GM19438 (cell line): ENCODE results near the gene IQCK.

ENCODE experiments used
- ATAC-seq: cut with Tn5 transposase; IDR thresholded peaks from one replicate; pipeline ENCODE4 v1.9.1; 2021; ENCODE audit warnings: low read depth; ENCODE audit not compliant: unreplicated experiment

Gene IQCK

DNA sequence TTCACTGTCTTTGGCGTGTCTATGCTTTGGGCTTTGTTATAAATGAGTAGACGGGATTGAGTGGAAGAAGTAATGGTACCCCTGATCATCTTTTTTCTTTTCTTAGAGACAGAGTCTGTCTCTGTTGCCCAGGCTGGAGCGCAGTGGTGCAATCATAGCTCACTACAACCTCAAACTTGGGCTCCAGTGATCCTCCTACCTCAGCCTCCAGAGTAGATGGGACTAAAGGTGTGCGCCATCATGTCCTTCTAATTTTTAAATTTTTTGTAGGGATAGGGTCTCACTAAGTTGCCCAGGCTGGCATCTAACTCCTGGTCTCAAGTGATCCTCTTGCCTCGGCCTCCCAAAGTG is 181.5 kb downstream of the IQCK start:
- ATAC-seq = no peak

DNA sequence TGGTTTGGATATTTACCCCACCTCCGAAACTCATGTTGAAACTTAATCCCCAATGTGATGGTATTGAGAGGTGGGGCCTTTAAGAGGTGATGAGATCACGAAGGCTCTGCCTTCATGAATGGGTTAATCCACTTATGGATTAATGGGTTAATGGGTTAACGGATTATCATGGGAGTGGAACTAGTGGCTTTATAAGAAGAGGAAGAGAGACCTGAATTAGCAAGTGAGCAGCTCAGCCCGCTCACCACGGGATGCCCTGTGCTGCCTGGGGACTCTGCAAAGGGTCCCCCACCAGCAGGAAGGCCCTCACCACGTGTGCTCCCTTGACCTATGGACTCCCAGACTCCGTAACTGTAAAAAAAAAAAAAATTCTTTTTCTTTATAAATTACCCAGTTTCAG is 183.1 kb downstream of the IQCK start:
- ATAC-seq = no peak

DNA sequence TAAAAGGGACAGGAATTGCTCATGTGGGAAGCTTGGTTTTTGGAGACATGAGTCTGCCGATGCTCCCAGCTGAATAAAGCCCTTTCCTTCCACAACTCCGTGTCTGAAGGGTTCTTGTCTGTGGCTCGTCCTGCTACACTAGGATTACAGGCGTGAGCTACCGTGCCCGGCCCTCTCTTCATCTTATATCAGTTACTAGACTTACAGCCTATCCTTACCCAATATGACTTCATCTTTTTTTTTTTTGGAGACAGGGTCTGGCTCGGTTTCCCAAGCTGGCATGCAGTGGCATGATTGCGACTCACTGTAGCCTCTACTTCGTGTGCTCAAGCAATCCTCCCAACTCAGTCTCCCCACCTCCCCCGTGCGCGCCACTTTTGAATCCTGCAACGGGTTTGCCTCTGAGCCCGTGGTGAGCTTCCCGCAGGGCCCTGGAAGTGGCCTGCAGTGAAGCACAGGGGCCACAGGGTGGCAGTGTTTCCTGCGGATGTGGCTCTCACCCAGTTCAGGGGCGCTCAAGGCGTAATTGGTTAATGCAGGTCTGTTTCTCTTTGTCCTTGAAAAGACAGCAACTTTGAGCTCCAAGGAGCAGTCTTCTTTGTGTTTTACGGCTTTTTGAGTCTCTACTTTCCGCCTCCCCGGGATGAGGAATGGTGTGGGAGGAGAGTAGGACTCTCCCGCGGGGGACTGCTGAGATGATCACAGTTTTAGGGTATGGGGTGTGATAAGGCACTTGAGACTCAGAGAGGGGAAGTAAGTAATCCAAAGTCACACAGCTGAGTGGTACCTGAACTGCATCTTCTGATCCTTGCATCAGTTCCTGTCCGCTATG is 189.3 kb downstream of the IQCK start:
- no peak for ATAC-seq
